ENCODE data around the gene CTDSP2. TPM values are rescaled to one million over a fixed set of nuclear protein-coding genes. Genes with fewer than 3 reads are reported as not detected.

The CTDSP2 gene
- total RNA-seq, 1 experiment from 2014 or later = 14.2 TPM

- Histone ChIP-seq H3K4me1 (ENCODE audit: low read length) (peaks cover 6% of the 10 kb centered on the region), H3K27me3 (ENCODE audit: low read length) (no peaks in the 10 kb centered on the region), H2AFZ (ENCODE audit: low read length) (no peak overlapping the region), H3K9me3 (ENCODE audit: low read length) (no peaks in the 10 kb centered on the region), H3K36me3 (ENCODE audit: insufficient read depth, low read length) (no peaks in the 10 kb centered on the region), H4K20me1 (ENCODE audit: insufficient read depth, low read depth, low read length) (no peaks in the 10 kb centered on the region), H3K79me2 (ENCODE audit: low read length) (no peaks in the 10 kb centered on the region), H3K4me3 (ENCODE audit: low read length) (no peak overlapping the region), H3K9me2 (replicated peaks; ENCODE audit: insufficient read depth, low read length) (no peaks in the 10 kb centered on the region), H3K4me2 (ENCODE audit: low read depth, low read length, poor library complexity, severe bottlenecking) (no peak overlapping the region), H3K27ac (ENCODE audit: low read length) (no peak overlapping the region), H3K9ac (ENCODE audit: low read length) (no peak overlapping the region)
- no peak for DNase-seq
These were observed 32.4 kb downstream of the CTDSP2 start for GRCh38 chr12:57813971-57814772.

- Histone ChIP-seq H3K9ac (ENCODE audit: low read length) (no peak overlapping the region), H3K27me3 (ENCODE audit: low read length) (no peaks in the 10 kb centered on the region), H3K4me3 (ENCODE audit: low read length) (no peak overlapping the region), H3K36me3 (ENCODE audit: insufficient read depth, low read length) (no peaks in the 10 kb centered on the region), H3K4me2 (ENCODE audit: low read depth, low read length, poor library complexity, severe bottlenecking) (no peak overlapping the region), H3K4me1 (ENCODE audit: low read length) (no peaks in the 10 kb centered on the region), H4K20me1 (ENCODE audit: insufficient read depth, low read depth, low read length) (no peaks in the 10 kb centered on the region), H3K79me2 (ENCODE audit: low read length) (no peaks in the 10 kb centered on the region), H2AFZ (ENCODE audit: low read length) (no peak overlapping the region), H3K9me2 (replicated peaks; ENCODE audit: insufficient read depth, low read length) (no peaks in the 10 kb centered on the region), H3K27ac (ENCODE audit: low read length) (no peak overlapping the region), H3K9me3 (ENCODE audit: low read length) (no peaks in the 10 kb centered on the region)
- no peak for DNase-seq
These were observed 33.2 kb downstream of the CTDSP2 start for GRCh38 chr12:57813111-57813970.

GRCh38 chr12:57811028-57811755 is 35.3 kb downstream of the CTDSP2 start:
- H3K36me3 ChIP-seq (ENCODE audit: insufficient read depth, low read length) = no peaks in the 10 kb centered on the region
- H3K27me3 ChIP-seq (ENCODE audit: low read length) = no peaks in the 10 kb centered on the region
- H3K9me2 ChIP-seq (replicated peaks; ENCODE audit: insufficient read depth, low read length) = no peaks in the 10 kb centered on the region
- no peak for DNase-seq
- H3K79me2 ChIP-seq (ENCODE audit: low read length) = no peaks in the 10 kb centered on the region
- H3K27ac ChIP-seq (ENCODE audit: low read length) = no peak overlapping the region
- no peaks in the 10 kb centered on the region for H3K4me1 ChIP-seq (ENCODE audit: low read length)
- no peak overlapping the region for H2AFZ ChIP-seq (ENCODE audit: low read length)
- H3K9me3 ChIP-seq (ENCODE audit: low read length) = no peaks in the 10 kb centered on the region
- no peak overlapping the region for H3K4me2 ChIP-seq (ENCODE audit: low read depth, low read length, poor library complexity, severe bottlenecking)
- no peaks in the 10 kb centered on the region for H4K20me1 ChIP-seq (ENCODE audit: insufficient read depth, low read depth, low read length)
- H3K4me3 ChIP-seq (ENCODE audit: low read length) = no peak overlapping the region
- no peak overlapping the region for H3K9ac ChIP-seq (ENCODE audit: low read length)

GRCh38 chr12:57810450-57810849 is 36.1 kb downstream of the CTDSP2 start:
- H3K4me3 ChIP-seq (ENCODE audit: low read length) = no peak overlapping the region
- H3K9me3 ChIP-seq (ENCODE audit: low read length) = no peaks in the 10 kb centered on the region
- H3K4me1 ChIP-seq (ENCODE audit: low read length) = no peaks in the 10 kb centered on the region
- H3K36me3 ChIP-seq (ENCODE audit: insufficient read depth, low read length) = no peaks in the 10 kb centered on the region
- H4K20me1 ChIP-seq (ENCODE audit: insufficient read depth, low read depth, low read length) = no peaks in the 10 kb centered on the region
- no peaks in the 10 kb centered on the region for H3K79me2 ChIP-seq (ENCODE audit: low read length)
- H2AFZ ChIP-seq (ENCODE audit: low read length) = no peak overlapping the region
- DNase-seq = no peak
- H3K27me3 ChIP-seq (ENCODE audit: low read length) = no peaks in the 10 kb centered on the region
- H3K27ac ChIP-seq (ENCODE audit: low read length) = no peak overlapping the region
- no peak overlapping the region for H3K4me2 ChIP-seq (ENCODE audit: low read depth, low read length, poor library complexity, severe bottlenecking)
- H3K9ac ChIP-seq (ENCODE audit: low read length) = no peak overlapping the region
- H3K9me2 ChIP-seq (replicated peaks; ENCODE audit: insufficient read depth, low read length) = no peaks in the 10 kb centered on the region

- Histone ChIP-seq H2AFZ (ENCODE audit: low read length) (no peak overlapping the region), H3K27ac (ENCODE audit: low read length) (no peak overlapping the region), H3K4me3 (ENCODE audit: low read length) (no peak overlapping the region), H3K9me3 (ENCODE audit: low read length) (no peaks in the 10 kb centered on the region), H3K4me1 (ENCODE audit: low read length) (no peaks in the 10 kb centered on the region), H3K9ac (ENCODE audit: low read length) (no peak overlapping the region), H3K79me2 (ENCODE audit: low read length) (no peaks in the 10 kb centered on the region), H4K20me1 (ENCODE audit: insufficient read depth, low read depth, low read length) (no peaks in the 10 kb centered on the region), H3K27me3 (ENCODE audit: low read length) (no peaks in the 10 kb centered on the region), H3K36me3 (ENCODE audit: insufficient read depth, low read length) (no peaks in the 10 kb centered on the region), H3K4me2 (ENCODE audit: low read depth, low read length, poor library complexity, severe bottlenecking) (no peak overlapping the region), H3K9me2 (replicated peaks; ENCODE audit: insufficient read depth, low read length) (no peaks in the 10 kb centered on the region)
- no peak for DNase-seq
These were observed 37.1 kb downstream of the CTDSP2 start for GRCh38 chr12:57809425-57809824.

- H3K9ac ChIP-seq (ENCODE audit: low read length) = no peak overlapping the region
These were observed 38.2 kb downstream of the CTDSP2 start for GRCh38 chr12:57808351-57808750.

GRCh38 chr12:57807285-57807684 is 39.2 kb downstream of the CTDSP2 start:
- no peaks in the 10 kb centered on the region for H4K20me1 ChIP-seq (ENCODE audit: insufficient read depth, low read depth, low read length)
- no peaks in the 10 kb centered on the region for H3K79me2 ChIP-seq (ENCODE audit: low read length)
- H3K9me2 ChIP-seq (replicated peaks; ENCODE audit: insufficient read depth, low read length) = no peaks in the 10 kb centered on the region
- H3K27ac ChIP-seq (ENCODE audit: low read length) = no peak overlapping the region
- no peak overlapping the region for H2AFZ ChIP-seq (ENCODE audit: low read length)
- no peak overlapping the region for H3K4me3 ChIP-seq (ENCODE audit: low read length)
- no peak for DNase-seq
- H3K9ac ChIP-seq (ENCODE audit: low read length) = no peak overlapping the region
- H3K36me3 ChIP-seq (ENCODE audit: insufficient read depth, low read length) = no peaks in the 10 kb centered on the region; the same call in 1 of the 2 replicates
- no peaks in the 10 kb centered on the region for H3K9me3 ChIP-seq (ENCODE audit: low read length)
- H3K4me1 ChIP-seq (ENCODE audit: low read length) = no peaks in the 10 kb centered on the region
- H3K4me2 ChIP-seq (ENCODE audit: low read depth, low read length, poor library complexity, severe bottlenecking) = no peak overlapping the region
- no peaks in the 10 kb centered on the region for H3K27me3 ChIP-seq (ENCODE audit: low read length)

More at GRCh38 chr12:57808351-57808750, 38.2 kb downstream of the CTDSP2 start:
- no peak for DNase-seq
- Histone ChIP-seq H3K4me1 (ENCODE audit: low read length) (no peaks in the 10 kb centered on the region), H2AFZ (ENCODE audit: low read length) (no peak overlapping the region), H3K79me2 (ENCODE audit: low read length) (no peaks in the 10 kb centered on the region), H3K36me3 (ENCODE audit: insufficient read depth, low read length) (no peaks in the 10 kb centered on the region), H4K20me1 (ENCODE audit: insufficient read depth, low read depth, low read length) (no peaks in the 10 kb centered on the region), H3K9me2 (replicated peaks; ENCODE audit: insufficient read depth, low read length) (no peaks in the 10 kb centered on the region), H3K27ac (ENCODE audit: low read length) (no peak overlapping the region), H3K27me3 (ENCODE audit: low read length) (no peaks in the 10 kb centered on the region), H3K4me2 (ENCODE audit: low read depth, low read length, poor library complexity, severe bottlenecking) (no peak overlapping the region), H3K9me3 (ENCODE audit: low read length) (no peaks in the 10 kb centered on the region), H3K4me3 (ENCODE audit: low read length) (no peak overlapping the region)

GRCh38 chr12:57806677-57807076 is 39.9 kb downstream of the CTDSP2 start:
- H3K4me2 ChIP-seq (ENCODE audit: low read depth, low read length, poor library complexity, severe bottlenecking) = no peak overlapping the region
- DNase-seq = no peak
- no peaks in the 10 kb centered on the region for H3K9me3 ChIP-seq (ENCODE audit: low read length)
- no peak overlapping the region for H2AFZ ChIP-seq (ENCODE audit: low read length)
- no peaks in the 10 kb centered on the region for H4K20me1 ChIP-seq (ENCODE audit: insufficient read depth, low read depth, low read length)
- no peaks in the 10 kb centered on the region for H3K4me1 ChIP-seq (ENCODE audit: low read length)
- H3K36me3 ChIP-seq (ENCODE audit: insufficient read depth, low read length) = no peaks in the 10 kb centered on the region; the same call in 1 of the 2 replicates
- H3K27ac ChIP-seq (ENCODE audit: low read length) = no peak overlapping the region
- H3K79me2 ChIP-seq (ENCODE audit: low read length) = no peaks in the 10 kb centered on the region
- no peaks in the 10 kb centered on the region for H3K27me3 ChIP-seq (ENCODE audit: low read length)
- no peaks in the 10 kb centered on the region for H3K9me2 ChIP-seq (replicated peaks; ENCODE audit: insufficient read depth, low read length)
- no peak overlapping the region for H3K4me3 ChIP-seq (ENCODE audit: low read length)
- no peak overlapping the region for H3K9ac ChIP-seq (ENCODE audit: low read length)
